ENCODE data around the gene MINDY4. TPM values are rescaled to one million over a fixed set of nuclear protein-coding genes. Genes with fewer than 3 reads are reported as not detected.

MINDY4 gene
- total RNA-seq, 2 donors from 2014 or later = 7.5 to 8.6 TPM

DNA sequence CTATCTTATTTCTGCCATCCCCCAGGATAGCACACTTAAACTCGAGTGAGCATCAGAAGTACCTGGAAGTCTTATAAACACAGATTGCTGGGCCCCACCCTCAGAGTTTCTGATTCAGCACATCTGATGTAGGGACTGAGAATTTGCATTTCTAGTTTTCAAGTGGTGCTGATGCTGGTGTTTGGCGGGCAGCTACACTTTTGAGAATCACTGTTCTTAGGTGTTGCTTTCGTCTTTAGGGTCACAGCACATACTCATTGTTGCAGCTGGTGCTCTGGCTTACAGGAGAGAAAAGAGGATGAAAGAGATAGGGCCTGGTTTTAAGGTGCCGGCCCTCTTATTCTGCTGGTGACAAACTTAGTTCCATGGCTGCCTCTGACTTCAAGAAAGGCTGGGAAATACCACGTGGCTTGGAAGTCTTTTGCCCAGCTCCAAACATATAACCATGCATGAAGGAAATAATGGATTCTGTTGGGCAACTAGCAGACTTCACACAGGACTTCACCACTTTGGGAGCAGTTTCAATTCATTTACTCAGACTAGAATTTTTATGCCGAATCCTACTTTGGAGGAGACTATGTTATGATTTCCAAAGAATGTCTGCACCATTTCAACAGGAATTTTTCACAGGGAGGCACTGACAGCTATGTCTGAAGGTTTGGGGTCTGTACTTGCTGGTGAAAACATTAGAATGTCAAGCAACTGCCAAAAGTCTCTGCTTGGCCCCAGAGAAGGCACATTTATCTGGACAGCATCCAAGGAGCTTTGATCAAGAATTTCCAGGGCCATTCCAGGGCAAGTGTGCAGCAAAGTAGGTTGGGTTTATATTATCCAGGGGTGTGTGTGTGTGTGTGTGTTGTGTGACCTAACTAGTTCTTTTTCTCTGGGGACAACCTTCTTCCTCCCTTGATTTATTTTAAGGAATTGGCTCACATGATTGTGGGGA is 6.9 kb upstream of the MINDY4 start:
- H3K36me3 ChIP-seq (replicated peaks in 1 of 2; ENCODE audit: insufficient read depth in 1 of 2, low read depth in 2 of 2) = no peaks in the 10 kb centered on the region
- H3K27me3 ChIP-seq = no peaks in the 10 kb centered on the region
- H3K9me3 ChIP-seq = no peaks in the 10 kb centered on the region
- TF ChIP-seq CTCF (IDR thresholded peaks at IDR 0.05) (no peak), POLR2A (IDR thresholded peaks at IDR 0.05) (no peak)
- intact Hi-C loops (cut with DNase I) = no loop called here
- peak; percentile 47 for ATAC-seq
- WGBS, 2 donors = 79 to 81% methylated on average over 6 of the region's 6 CpGs
- H3K4me1 ChIP-seq = peaks cover 21% of the 10 kb centered on the region
- peak in 3 of 4 donors; percentile 23 to 52 (median 50) for DNase-seq
- H3K4me3 ChIP-seq = no peak overlapping the region
- peak overlapping the region in 2 of 4 donors; percentile 15 to 38 for H3K27ac ChIP-seq

- TF ChIP-seq POLR2A (IDR thresholded peaks at IDR 0.05) (no peak), CTCF (IDR thresholded peaks at IDR 0.05) (no peak)
- intact Hi-C loops (cut with DNase I) = no loop called here
- Histone ChIP-seq H3K27me3 (no peaks in the 10 kb centered on the region), H3K9me3 (no peaks in the 10 kb centered on the region), H3K4me3 (no peak overlapping the region), H3K36me3 (replicated peaks in 1 of 2; ENCODE audit: insufficient read depth in 1 of 2, low read depth in 2 of 2) (no peaks in the 10 kb centered on the region), H3K27ac (peak overlapping the region in 1 of 4 donors; percentile 8), H3K4me1 (peaks cover 23% of the 10 kb centered on the region)
- 91 to 100% methylated on average over 2 of the region's 2 CpGs for WGBS, 2 donors
- DNase-seq (no peak), ATAC-seq (no peak)
Observed at GRCh38 chr7:30765408-30765807, 5.8 kb upstream of the MINDY4 start.

DNA sequence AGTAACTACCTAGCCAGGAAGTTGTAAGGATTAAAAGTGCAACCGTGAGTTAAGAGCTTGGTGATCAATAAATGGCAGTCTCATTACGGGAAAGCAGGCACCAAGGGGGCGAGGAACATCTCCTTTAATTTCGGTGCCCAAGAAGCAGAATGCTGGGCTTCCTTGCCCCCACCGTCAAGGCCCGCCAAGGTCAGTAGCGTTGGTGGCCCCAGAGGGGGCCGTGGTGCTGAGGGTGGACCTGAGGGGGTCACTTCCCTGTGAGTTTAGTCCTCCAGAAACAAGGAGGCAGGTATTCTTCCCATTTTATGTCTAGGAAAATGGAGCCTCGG is 408 bp upstream of the MINDY4 start:
- intact Hi-C loops (cut with DNase I) = no loop called here
- Histone ChIP-seq H3K4me1 (peaks cover 20% of the 10 kb centered on the region), H3K9me3 (no peaks in the 10 kb centered on the region), H3K27me3 (no peaks in the 10 kb centered on the region), H3K36me3 (replicated peaks in 1 of 2; ENCODE audit: insufficient read depth in 1 of 2, low read depth in 2 of 2) (no peaks in the 10 kb centered on the region), H3K27ac (peak overlapping the region; percentile 48 to 86 (median 75)), H3K4me3 (peak overlapping the region in 1 of 2 donors; percentile 86)
- no peak for ATAC-seq
- no peak for DNase-seq
- TF ChIP-seq POLR2A (IDR thresholded peaks at IDR 0.05) = no peak
- TF ChIP-seq CTCF (IDR thresholded peaks at IDR 0.05) = no peak
- 39% methylated on average over 9 of the region's 9 CpGs for WGBS, 2 donors

GRCh38 chr7:30771880-30772425 is 736 bp downstream of the MINDY4 start:
- intact Hi-C loops (cut with DNase I) = no loop called here
- no peak for ATAC-seq
- H3K36me3 ChIP-seq (replicated peaks in 1 of 2; ENCODE audit: insufficient read depth in 1 of 2, low read depth in 2 of 2) = no peaks in the 10 kb centered on the region
- 0 to 7% methylated on average over 10 to 15 of the region's 15 CpGs for WGBS, 2 donors
- no peaks in the 10 kb centered on the region for H3K9me3 ChIP-seq
- H3K27ac ChIP-seq = peak overlapping the region; percentile 48 to 86 (median 75)
- no peak for TF ChIP-seq POLR2A (IDR thresholded peaks at IDR 0.05)
- no peak for TF ChIP-seq CTCF (IDR thresholded peaks at IDR 0.05)
- peak overlapping the region; percentile 52 to 86 for H3K4me3 ChIP-seq
- DNase-seq = no peak
- peaks cover 18% of the 10 kb centered on the region for H3K4me1 ChIP-seq
- H3K27me3 ChIP-seq = no peaks in the 10 kb centered on the region
